Posterior vena cava (tissue), 2 donors: ENCODE data around the gene MYRIP. TPM values are rescaled to one million over a fixed set of nuclear protein-coding genes. Genes with fewer than 3 reads are reported as not detected.
"Not testable (repeated sequence)": the region's sequence is repeated elsewhere in the genome, so short reads cannot be mapped to it uniquely, and the experiment has no call there.

ENCODE experiments used
- DNase-seq: peaks from one replicate; pipeline ENCODE4 v3.0.0-alpha.2; 2020; ENCODE audit warnings: low spot score
- intact Hi-C, 2 donors: fragments of 100-400 bp; cut with DNase I; formaldehyde crosslinking; loops; one replicate each; pipeline versions ENCODE4 v1.14.1 to v1.14.2; 2022 to 2023
- total RNA-seq, 2 donors: library from RNA; stranded (reverse); fragmentation: NEBNext Ultra II Directional; extraction: Animal tissue kit (Norgen Biotek cat#: 25700); gene quantifications; one replicate each; pipeline ENCODE4 v1.2.1, GENCODE V29; 2021
- donor health status: DM: yes; HTN: yes; CAD: no.
- donor health status: DM: yes; HTN: yes; CAD: no.

MYRIP gene
- total RNA-seq, 2 donors from 2014 or later, result 5.8 to 6.7 TPM

GRCh38 chr3:40012381-40012780 lies 203.0 kb downstream of the MYRIP start:
- intact Hi-C loops, result no loop called here
- no peak for DNase-seq

- intact Hi-C loops, result no loop called here
- DNase-seq, result no peak
Measured at GRCh38 chr3:40016391-40016790, 207.0 kb downstream of the MYRIP start.

DNA sequence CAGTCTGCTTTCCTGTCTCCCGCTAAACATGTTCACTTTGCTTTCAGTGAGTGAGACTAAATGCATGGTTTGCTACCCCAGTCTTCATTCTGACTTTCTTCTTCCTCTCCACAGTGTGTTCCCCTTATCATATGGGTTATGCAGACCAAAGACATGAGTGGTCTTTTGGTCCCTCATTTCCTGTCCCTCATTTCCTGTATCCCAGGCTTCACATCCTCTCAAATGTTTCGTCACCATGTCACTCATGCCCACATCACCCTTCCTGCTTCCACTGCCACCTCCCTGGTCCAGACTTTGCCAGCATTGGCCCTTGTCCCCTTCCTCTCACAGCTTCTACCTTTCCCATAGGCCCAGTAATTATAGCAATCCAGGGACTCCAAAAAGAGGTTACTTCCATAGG lies 209.0 kb downstream of the MYRIP start:
- intact Hi-C loops, result no loop called here
- no peak for DNase-seq

DNA sequence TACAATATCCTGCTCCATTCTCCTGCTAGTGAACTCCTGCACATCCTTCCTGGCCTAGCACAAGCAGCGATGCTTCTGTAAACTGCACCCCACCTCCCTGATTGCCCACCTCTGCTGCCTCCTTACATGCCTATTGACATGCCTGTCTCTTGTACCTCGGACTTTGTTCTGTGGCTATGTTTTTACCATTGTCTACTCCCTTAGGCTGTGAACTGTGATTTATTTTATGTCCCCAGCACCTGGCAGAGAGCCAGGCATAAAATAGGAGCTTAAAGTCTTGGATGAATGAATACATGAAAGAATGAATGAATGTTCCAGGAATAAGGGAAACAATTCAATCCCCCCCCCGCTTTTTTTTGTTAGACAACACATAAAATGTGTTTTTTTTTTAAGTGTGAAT lies 210.0 kb downstream of the MYRIP start:
- DNase-seq, result no peak
- intact Hi-C loops, result no loop called here

- intact Hi-C loops, result no loop called here
Measured at GRCh38 chr3:40020689-40021088, 211.3 kb downstream of the MYRIP start.

GRCh38 chr3:40021338-40021737 lies 211.9 kb downstream of the MYRIP start:
- DNase-seq, result no peak
- intact Hi-C loops, result no loop called here

More at GRCh38 chr3:40020689-40021088, 211.3 kb downstream of the MYRIP start:
- DNase-seq, result no peak

- DNase-seq, result no peak
- intact Hi-C loops, result no loop called here
Measured at GRCh38 chr3:40022297-40022827, 213.0 kb downstream of the MYRIP start.

- DNase-seq, result no peak
- intact Hi-C loops, result no loop called here
Measured at GRCh38 chr3:40024526-40024925, 215.1 kb downstream of the MYRIP start.

DNA sequence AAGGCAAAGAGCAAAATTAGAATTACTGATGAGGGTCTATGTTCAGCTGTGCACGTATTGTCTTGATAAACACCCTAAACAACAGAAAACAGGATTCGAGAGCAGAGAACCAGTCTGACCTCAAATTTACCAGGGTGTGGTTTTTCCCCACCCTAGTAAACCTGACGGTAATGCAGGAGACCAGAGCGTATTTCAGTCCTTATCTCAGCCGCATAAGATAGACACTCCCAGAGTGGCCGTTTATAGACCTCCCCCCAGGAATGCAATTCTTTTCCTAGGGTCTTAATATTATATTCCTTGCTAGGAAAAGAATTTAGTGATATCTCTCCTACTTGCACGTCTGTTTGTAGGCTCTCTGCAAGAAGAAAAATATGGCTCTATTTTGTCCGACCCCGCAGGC lies 216.5 kb downstream of the MYRIP start:
- intact Hi-C loops, DNase-seq: not testable (repeated sequence)

DNA sequence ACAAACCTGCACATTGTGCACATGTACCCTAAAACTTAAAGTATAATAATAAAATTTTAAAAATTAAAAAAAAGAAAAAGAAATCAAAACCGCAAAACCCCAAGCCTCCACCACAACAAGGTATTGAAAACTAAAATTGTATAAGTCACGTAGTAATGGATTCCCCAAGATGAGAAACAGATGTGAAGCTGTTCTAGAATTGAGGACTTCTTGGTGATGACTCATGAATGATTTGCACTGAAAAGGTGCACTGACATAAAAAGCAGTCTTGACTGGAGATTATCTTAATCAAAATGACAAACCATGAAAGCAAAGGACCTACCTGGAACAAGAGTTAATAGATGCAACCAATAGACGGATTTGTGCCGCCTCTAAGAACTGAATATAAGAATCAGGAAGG lies 225.8 kb downstream of the MYRIP start:
- intact Hi-C loops, result no loop called here
- DNase-seq, result no peak

DNA sequence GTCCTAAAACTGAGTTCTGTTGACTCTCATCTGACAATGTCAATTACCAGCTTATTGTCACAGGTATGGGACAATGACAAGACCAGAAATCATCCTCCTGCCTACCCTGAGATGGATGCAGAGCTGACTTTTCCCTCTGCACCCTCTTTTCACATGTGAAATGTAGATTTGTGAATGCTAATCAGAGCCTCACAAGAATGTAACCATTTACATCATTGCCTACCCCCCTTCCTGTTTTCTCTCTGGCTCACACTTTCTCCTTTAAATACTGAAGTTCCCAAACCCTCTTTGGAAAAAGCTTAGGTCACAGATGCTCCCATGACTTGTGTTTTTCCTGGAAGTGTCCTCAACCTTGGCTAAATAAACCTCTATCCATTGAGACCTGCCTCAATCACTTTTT lies 228.2 kb downstream of the MYRIP start:
- no peak for DNase-seq
- intact Hi-C loops, result no loop called here

DNA sequence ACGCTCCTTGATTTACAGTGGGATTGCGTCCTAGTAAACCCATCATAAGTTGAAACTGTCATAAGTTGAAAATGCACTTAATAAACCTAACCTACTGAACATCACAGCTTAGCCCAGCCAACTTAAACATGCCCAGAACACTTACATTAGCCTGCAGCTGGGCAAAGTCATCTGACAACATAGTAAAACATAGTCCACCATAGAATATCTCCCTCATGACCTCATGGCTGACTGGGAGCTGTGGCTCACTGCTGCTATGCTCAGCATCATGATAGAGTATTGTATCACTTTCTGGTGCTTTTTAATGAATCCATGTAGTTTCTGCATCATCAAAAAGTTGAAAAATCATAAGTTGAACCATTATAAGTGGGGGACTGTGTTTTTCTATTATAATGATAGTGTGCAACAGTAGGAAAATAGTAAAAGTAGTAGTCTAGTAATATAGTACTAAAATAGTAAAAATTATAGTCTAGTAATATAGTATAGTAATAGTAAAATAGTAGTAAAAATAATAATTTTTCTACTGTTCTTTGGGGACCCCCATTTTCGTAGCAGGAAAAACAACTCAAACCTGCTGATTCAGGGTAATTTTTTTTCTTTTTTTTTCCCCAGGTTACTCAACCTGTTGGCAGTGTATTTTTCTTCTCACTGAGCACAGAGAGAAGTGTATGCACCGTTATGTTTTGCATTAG lies 233.5 kb downstream of the MYRIP start:
- no peak for DNase-seq
- intact Hi-C loops, result no loop called here

- no peak for DNase-seq
- intact Hi-C loops, result no loop called here
Measured at GRCh38 chr3:40043444-40043755, 234.0 kb downstream of the MYRIP start.

DNA sequence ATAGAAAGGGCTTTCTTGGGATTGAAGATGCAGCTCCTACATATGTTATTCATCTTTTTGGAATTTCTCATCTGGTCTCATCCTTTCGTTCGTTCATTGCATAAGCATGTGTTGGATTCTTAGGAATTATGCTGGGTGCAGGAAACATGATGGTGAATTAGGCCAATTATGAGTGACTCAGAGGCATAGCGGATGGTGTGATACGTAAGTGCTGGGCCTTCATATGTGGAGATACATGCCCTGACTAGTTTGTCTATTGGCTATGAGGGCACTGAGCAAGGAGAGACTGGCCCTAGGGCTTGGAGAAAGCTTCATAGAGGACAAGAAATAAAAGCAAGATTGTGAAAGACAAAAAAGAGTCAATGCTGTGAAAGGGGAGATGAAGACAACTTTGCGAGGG lies 235.1 kb downstream of the MYRIP start:
- intact Hi-C loops, result no loop called here
- no peak for DNase-seq

- DNase-seq, result no peak
- intact Hi-C loops, result no loop called here
Measured at GRCh38 chr3:40045051-40045450, 235.6 kb downstream of the MYRIP start.

GRCh38 chr3:40046149-40046548 lies 236.7 kb downstream of the MYRIP start:
- no peak for DNase-seq
- intact Hi-C loops, result no loop called here

DNA sequence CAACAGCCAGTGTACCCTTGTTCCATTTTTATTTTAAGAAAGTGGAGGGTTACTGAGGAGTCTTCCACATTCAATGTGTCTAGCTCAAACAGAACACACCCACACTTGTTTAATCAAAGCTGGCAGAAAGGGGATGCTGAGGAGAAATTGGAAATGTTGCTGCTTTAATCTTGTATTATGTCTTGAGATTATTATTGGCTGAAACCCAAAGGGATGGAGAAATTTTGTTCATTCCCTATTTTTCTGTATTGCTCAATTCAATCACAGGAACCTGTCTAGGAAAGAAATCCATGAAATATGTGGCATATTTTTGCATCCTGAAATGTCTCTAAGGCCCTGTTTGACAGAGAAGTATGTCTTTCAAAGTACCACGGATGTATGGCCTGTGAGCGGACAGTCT lies 238.0 kb downstream of the MYRIP start:
- intact Hi-C loops, result no loop called here

GRCh38 chr3:40053663-40054062 lies 244.3 kb downstream of the MYRIP start:
- intact Hi-C loops, result no loop called here
- no peak for DNase-seq

More for the DNA sequence above, 238.0 kb downstream of the MYRIP start:
- DNase-seq, result no peak

GRCh38 chr3:40054568-40055222 lies 245.3 kb downstream of the MYRIP start:
- no peak for DNase-seq
- intact Hi-C loops, result no loop called here

DNA sequence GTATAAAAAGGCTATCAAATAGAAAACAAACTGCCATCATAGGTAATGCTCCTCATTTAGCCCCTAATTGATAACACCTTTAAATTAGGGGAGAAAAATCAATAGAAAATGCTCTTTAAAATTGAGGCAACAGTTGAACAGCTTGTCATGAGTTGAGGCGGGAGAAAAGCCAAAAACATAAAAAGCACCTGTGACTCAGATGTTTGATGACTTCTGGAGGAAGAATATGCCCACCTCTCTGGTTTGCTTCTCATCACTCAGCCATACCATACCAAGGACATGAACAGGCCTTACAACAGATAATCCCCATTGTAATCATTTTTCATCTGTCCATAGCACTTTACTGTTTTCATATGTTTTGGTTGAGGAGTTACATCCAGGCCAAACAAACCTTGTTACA lies 246.0 kb downstream of the MYRIP start:
- DNase-seq, result no peak
- intact Hi-C loops, result no loop called here

DNA sequence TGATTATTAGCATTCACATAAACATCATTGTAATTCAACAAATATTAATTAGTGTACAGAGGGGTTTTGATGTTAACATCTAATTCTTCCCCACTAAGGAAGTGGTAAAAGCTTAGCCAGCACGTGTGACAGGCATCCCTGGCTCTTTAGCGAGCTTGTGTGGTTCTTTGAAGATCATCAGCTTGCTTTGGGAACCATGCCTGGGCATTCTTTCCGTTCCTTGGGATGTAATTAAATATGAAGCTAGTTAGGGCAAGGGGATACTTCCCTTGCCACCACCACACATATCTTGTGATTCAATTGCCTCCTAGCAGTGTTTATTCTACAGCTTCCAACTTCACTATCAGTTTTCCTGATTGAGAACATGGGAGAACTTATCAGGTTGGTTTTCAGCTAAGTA lies 246.5 kb downstream of the MYRIP start:
- no peak for DNase-seq
- intact Hi-C loops, result no loop called here
